Measurements from ENCODE around the gene SORCS1.

SORCS1 gene

DNA sequence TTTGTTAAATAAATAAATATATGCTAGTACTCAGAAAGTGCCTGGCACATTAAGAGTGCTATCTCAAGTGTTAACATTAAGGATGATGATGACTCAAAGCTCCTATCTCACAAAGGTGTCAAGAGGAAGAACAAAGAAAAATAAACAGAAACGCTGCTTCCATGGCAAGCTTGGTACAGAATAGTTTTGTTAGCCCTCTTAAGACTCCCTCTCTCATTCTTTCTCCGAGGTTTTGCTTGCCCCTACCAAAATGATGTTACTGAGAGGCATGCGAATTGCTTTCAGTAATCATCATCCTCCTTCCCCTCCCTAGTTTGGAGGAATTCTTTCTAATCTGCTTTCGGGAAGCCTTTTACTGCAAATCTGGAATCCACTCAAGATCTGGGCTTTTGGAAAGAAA, 96.7 kb downstream of the SORCS1 start:
- DNase-seq (ENCODE audit: low spot score): no peak
- TF ChIP-seq, protein P1, sequence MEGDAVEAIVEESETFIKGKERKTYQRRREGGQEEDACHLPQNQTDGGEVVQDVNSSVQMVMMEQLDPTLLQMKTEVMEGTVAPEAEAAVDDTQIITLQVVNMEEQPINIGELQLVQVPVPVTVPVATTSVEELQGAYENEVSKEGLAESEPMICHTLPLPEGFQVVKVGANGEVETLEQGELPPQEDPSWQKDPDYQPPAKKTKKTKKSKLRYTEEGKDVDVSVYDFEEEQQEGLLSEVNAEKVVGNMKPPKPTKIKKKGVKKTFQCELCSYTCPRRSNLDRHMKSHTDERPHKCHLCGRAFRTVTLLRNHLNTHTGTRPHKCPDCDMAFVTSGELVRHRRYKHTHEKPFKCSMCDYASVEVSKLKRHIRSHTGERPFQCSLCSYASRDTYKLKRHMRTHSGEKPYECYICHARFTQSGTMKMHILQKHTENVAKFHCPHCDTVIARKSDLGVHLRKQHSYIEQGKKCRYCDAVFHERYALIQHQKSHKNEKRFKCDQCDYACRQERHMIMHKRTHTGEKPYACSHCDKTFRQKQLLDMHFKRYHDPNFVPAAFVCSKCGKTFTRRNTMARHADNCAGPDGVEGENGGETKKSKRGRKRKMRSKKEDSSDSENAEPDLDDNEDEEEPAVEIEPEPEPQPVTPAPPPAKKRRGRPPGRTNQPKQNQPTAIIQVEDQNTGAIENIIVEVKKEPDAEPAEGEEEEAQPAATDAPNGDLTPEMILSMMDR (IDR thresholded peaks at IDR 0.05; ENCODE audit: extremely low read depth, missing control alignments): no peak

DNA sequence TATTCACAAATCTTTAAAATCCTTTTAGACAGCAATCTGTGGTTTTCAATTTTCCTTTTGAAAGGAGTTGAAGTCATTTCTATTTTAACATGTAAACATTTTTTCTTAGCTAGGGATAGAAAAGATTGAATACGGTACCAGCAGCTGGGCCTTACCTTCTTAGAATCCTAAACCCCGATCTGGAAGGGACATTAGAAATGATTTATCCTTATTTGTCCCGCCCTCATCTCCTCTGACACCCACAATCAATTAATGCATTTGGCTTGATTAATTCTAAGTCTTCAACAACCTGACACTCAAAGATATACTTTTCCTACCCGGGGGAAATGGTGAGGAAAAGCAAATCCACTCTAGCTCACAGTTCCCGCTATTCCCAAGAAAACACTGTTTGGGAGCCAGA, 100.4 kb downstream of the SORCS1 start:
- TF ChIP-seq, protein P1 (IDR thresholded peaks at IDR 0.05; ENCODE audit: extremely low read depth, missing control alignments): no peak

DNA sequence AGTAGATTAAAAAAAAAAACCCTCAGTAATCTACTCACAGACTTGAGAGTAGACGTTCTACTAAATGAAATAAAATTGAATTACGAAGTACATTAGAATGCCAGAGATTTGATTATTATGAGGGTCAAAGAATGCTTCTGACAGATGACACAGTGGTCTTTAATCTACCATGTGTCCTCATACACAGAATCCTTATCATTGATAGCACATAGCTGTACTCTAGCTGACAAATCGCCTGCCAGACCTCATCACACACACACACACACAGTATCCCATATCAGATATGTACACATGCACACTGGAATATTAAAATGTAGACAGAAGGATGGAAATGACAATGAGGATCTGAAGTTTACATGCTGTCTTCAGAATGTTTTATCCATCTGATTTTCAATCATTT, 104.6 kb downstream of the SORCS1 start:
- DNase-seq (ENCODE audit: low spot score): no peak
- TF ChIP-seq, protein P1 (IDR thresholded peaks at IDR 0.05; ENCODE audit: extremely low read depth, missing control alignments): no peak

More for the DNA sequence above, 100.4 kb downstream of the SORCS1 start:
- no peak for DNase-seq (ENCODE audit: low spot score)

DNA sequence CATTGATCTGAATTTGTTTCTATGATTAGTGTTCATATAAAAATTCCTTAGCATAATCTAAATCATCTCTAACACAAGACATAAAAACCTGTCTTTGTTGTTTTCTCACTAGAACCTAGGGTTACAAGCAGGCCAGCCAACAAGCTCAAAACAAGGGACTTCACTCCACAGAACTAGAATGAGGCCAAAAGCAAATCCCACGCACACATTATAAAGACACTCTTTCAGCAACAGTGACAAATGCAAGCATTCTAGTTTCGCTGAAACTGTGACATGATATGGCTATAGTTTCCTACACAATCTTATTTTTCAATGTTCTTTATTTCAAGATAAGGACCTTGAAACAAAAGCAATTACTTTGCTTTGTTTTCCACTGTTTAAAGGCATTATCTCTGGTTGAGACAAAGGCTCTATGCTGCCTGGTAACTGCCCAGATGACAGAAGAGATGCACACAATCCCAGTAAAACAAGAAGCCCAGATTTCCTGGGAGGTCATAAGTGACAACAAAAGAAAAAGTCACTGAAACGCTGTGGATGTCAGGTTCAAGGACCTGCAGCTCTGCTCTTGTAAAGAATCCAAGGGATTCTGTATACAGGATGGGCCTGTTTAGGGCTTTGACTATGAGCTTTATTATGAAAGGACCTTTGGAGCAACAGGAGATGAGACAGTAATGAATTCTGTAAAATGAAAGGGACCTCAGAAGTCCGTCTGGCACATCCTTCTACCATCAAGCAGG, 105.3 kb downstream of the SORCS1 start:
- DNase-seq (ENCODE audit: low spot score): no peak
- TF ChIP-seq, protein P1 (IDR thresholded peaks at IDR 0.05; ENCODE audit: extremely low read depth, missing control alignments): no peak

DNA sequence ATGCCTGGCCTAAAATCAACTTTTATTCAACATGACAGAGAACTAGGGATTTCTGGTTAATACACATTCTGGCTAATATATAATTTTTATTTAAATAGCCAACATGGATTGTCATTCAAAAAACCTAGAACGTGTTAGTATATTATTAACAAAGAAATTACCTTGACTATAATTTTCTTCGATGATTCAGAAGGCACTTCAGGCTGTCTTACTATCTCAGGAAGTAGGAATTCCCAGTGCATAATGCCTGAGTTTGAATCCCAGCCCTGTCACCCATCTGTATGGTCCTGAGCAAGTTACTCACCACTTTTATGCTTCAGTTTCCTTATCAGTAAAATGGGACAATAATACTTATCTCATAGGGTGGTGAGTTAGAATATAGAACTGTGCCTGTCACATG, 106.2 kb downstream of the SORCS1 start:
- DNase-seq (ENCODE audit: low spot score): no peak
- TF ChIP-seq, protein P1 (IDR thresholded peaks at IDR 0.05; ENCODE audit: extremely low read depth, missing control alignments): no peak

DNA sequence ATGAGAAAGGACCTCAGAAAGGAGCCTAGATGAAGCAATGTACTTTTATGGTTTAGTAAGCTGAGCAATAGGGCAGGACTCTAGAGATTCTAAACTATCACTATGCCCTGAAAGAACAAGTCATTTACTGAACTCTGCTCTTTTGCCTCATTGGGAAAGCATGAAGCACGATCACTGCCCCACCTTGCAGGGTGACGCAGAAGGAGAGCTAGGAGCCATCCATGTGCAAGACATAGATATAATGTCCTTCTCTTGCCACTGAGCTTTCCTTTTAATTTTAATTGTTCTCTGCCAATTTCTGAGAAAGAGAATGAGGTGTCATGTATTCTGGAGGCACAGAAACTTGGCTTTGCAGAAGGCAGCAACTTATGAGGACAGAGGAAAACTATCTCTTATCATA, 108.3 kb downstream of the SORCS1 start:
- no peak for DNase-seq (ENCODE audit: low spot score)
- TF ChIP-seq, protein P1 (IDR thresholded peaks at IDR 0.05; ENCODE audit: extremely low read depth, missing control alignments): no peak

DNA sequence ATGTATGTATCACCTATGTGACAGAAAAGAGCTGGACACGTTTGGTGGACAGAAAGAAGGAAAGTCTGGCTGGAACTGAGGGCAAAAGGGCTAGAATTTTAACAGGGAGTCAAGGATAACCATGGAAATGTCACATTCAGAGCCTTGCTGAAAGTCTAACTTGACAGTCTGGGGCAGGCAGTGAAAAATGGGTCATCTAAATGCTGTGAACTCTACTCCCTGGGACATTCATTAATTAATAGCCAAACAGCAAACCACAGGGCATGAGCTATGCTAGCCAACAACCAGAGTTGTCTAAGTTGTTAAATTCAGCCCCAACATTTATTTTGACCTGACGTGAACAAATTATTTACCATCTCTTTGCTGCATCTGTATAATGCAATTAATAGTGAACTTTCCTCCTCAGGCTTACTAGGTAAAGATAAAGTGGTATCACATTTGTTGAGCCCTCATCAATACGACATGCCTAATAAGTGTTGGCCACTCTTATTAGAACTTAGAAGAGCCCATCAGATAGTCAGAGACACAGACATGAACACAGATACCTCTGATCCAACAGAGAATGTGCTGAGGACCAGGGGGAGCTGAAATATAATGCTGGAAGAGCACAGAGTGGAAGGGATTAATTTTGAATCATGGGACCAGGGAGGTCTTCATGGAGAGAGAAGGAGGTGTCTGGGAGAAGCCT, 109.9 kb downstream of the SORCS1 start:
- no peak for DNase-seq (ENCODE audit: low spot score)
- TF ChIP-seq, protein P1 (IDR thresholded peaks at IDR 0.05; ENCODE audit: extremely low read depth, missing control alignments): no peak
